ENCODE measurements around the gene MEF2C.
"Not testable (repeated sequence)": the region's sequence is repeated elsewhere in the genome, so short reads cannot be mapped to it uniquely, and the experiment has no call there.

The MEF2C gene

DNA sequence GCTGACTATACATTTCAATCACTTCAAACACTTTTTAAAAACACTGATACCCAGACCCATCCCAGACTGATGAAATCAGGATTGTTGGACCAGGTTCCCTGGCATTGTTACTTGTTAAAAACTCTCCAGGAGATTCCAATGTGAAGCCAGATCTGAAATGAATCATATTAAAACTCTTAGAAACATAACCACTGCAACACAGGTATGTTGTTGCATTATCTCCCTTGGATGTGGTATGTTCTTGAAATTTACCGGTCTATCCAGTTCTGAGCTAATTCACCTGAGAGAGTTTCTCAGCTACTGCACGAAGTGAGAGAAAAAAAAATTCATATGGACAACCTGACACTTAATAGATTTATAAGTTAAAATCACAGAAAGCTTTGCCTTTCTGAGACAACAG, 21.8 kb downstream of the MEF2C start:
- DNase-seq, result no peak

DNA sequence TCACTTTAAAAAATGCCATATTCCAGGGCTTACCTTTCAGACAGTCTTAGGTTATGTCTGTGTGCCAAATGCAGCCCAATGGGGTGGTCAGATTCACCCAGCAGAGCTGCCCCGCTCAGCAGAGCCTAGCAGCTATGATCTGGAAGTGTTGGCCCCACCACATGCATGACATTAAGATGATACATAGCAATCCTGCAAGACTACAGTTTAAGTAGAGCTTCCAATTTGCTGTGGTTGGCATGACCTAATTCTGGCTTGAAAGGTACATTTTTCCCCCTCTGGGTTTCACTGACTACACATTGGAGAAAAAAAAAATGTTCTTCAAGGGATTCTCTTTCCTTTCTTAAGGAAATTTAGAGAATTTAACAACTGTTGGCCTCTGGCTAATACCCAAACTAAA, 22.5 kb downstream of the MEF2C start:
- DNase-seq, result no peak

- DNase-seq, result no peak
Measured at GRCh38 chr5:88858392-88858791, 24.6 kb downstream of the MEF2C start.

- DNase-seq, result not testable (repeated sequence)
Measured at GRCh38 chr5:88856381-88856780, 26.6 kb downstream of the MEF2C start.

- DNase-seq, result no peak
Measured at GRCh38 chr5:88854769-88855168, 28.2 kb downstream of the MEF2C start.

GRCh38 chr5:88847420-88847819, 35.6 kb downstream of the MEF2C start:
- no peak for DNase-seq

DNA sequence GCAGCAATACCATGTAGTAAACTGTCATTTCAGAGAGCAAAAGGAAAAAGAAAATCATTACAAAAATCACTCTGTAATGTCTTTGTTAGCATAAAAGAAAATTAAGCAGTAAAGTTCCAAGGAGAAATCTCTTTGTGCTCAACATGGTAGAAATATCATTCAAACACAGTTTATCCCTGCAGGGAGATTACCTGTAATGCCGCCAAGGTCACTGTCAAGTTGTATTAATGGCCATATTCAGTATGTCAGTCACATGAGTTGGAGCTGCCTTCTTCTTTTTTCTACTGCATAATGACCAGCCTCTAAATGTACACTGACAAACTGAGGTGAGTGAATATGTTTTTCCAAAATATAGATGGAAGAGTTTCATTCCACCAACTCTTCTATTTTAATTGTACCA, 36.5 kb downstream of the MEF2C start:
- DNase-seq, result no peak

- DNase-seq, result no peak
Measured at GRCh38 chr5:88845081-88845697, 37.8 kb downstream of the MEF2C start.

- DNase-seq, result no peak
Measured at GRCh38 chr5:88842784-88843183, 40.2 kb downstream of the MEF2C start.

- DNase-seq, result no peak
Measured at GRCh38 chr5:88841212-88841611, 41.8 kb downstream of the MEF2C start.

DNA sequence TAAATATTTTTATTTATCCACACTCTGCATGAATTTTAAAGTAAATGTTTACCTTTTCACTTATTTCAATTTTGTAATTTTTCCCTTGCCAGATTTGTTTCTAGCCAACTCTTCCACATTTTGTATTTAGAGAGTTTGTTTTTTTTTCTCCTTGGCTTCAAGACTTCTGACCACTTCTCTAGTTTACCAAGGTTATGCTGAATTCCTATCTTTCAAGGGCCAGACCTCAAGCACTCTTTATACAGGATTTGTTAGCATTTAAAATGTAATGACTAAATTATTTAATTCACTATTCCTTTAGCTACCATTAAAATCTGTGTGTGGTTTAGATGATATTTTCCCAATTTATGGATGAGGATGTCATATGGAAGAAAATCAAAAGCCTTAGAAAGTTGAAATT, 42.5 kb downstream of the MEF2C start:
- no peak for DNase-seq

DNA sequence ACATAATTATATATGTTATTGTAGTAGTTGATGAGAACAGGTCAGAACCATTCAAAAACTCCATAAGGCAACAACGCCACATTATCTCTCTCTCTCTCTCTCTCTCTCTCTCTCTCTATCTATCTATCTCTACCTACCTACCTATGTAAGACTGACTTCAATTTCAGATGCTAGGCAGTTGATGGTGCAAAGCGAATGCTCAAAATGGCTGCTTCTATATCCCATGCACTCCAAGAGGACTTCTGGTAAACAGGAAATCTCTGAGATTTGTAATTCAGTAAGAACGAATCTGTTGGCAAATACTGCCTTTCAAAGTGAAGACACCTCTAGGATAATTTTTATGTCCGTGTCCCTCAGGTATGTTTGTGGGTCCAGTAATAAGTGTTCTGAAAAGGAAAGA, 43.7 kb downstream of the MEF2C start:
- DNase-seq, result no peak

DNA sequence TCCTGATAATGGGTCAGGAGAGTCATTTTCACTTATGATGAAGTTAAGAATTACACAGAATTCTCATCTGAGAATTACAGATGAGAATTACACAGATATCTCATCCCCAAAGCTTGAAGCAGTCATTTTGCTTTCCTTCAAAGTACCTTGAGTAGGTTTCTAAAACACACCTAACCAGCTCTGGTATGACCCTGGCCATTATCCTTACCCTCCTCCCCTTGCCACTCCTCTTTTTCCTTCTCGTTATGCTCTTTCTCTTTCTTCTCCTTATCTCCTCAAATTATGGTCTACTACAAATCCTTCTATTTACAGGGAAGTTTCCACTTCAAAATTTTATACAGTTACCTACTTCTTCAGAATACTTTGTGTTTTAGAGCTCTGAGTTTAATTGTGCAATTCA, 44.5 kb downstream of the MEF2C start:
- DNase-seq, result no peak

DNA sequence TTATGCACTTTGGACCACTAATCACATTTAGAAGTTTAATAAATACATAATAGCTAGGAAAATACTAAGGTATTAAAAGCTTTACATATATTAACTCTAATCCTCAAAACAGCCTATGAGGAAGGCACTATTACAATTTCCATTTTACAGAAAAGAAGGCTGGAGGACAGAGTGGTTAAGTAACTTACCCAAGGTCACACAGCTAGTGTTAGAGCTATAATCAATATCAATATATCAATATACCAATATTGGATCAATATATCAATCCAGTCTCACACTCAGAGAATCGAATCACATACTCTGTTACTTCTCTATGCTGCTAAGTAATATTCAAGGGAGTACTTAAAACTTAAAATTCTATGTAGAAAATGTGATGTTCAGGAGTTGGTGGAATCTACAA, 45.2 kb downstream of the MEF2C start:
- no peak for DNase-seq

DNA sequence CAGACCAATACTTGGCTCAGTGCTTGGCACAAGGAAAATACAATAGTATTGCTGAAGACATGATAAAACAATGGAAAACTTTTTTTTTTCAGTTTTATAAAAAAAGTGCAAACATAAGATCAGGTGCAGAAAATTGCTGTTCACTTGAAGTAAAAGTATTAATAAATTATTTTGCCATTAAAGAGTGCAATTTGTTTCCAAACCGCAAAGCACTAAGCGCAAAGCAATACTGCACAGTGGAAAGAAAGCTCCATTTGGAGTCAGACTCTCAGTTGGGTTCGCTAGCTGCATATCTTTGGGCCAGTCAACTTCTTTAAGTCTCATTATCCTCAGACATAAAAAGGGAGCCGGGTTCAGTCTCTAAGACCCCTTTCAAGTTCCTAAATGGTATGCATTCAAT, 45.8 kb downstream of the MEF2C start:
- no peak for DNase-seq

DNA sequence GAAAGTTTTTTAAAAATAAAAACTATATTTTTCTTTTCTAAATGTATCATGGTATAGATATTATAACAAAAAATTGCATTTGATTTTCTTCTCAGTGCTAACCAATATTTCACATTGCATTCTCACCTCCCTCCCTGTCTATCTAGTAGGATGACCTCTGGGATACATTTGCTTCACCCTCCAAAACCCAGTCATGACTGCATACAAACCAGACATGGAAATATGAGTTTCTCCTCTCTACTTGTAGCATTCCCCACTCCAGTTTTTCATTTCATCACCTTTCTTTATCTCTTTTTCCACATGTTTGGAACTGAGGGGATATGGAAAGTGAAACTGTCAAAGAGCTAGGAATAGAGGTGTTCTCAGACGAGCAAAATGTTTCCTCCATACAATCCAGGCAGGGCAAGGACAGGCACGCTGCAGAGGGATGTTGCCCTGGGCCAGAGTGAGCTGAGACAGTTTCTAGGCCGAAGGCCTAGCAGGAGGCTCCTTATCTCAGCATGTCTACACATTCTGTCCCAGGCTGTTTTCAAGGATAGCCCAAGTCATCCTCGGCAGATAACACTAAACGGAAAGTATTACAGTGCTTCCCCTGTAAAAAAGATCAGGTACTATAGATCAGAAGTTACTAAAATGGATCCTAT, 46.7 kb downstream of the MEF2C start:
- no peak for DNase-seq

- DNase-seq, result no peak
Measured at GRCh38 chr5:88834499-88834898, 48.5 kb downstream of the MEF2C start.

GRCh38 chr5:88834131-88834462, 48.9 kb downstream of the MEF2C start:
- DNase-seq, result no peak

DNA sequence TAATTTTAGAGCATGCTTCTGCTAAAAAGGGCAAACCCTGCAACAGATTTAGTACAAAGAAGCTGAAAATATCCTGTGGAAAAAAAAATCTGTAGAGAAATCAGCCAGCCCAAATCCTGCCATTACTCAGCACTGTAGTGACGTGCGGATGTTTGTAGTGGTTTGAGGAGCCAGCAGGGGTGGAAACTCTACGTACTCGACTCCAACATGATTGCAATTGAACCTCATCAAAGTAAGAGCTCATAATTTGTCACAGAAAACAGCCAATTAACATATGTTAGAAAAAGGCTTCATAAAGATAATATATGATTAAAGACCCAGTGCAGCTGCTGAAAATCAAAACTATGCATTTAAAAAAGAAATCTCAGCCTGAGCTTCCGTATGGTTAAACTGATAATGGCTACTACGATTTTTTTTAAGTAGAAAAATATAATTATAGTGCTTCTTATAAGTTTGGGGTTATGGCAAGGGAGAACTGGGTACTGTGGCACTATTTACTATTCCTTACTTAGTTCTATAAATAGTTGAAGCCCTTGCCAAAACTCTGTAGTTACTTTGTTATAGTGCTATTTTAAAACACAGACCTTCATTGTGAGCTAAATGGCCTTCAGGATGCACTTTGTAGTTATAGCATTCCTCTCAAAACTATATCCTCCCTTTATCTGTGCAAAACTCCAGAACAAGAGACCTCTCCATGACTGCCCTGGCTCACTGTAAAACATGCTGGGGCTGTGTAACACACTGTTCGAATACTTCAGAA, 49.4 kb downstream of the MEF2C start:
- peak; percentile 28 for DNase-seq

DNA sequence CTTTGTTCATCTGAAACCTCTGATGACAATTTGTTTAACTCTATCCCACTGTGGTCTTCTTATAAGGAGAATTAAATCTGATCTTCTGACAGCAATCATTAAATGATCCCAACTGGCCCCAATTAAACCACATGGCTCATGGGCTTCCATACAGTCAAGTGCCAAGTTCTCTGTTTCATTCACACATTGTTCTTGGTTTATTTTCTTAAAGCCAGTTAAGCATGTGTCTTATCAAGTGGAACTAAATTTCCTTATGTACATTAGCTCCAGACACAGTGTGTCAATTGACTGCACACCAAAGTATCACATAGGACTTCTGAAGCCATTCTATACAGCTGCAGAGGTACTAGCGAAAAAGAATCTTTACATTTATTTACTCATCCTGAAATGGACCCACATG, 51.2 kb downstream of the MEF2C start:
- no peak for DNase-seq

DNA sequence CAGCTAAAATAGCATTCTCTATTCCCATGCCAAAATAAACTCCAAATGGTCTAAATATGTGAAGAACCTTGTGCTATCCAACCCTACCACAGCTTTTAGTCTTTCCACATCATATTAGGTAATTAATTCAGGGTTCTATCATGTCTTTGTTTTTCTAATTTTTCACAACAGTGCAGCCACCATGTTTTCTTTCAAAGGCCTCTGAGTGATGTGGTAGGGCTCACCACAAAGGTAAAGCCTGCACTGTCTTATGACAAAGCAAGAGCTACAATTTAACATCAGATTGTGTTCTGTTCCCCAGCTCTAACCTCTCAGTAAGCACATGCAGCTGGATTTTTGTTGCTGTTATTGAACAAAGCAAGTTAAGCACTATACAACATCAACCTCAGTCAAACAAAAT, 52.4 kb downstream of the MEF2C start:
- DNase-seq, result no peak

GRCh38 chr5:88829775-88830174, 53.2 kb downstream of the MEF2C start:
- no peak for DNase-seq

DNA sequence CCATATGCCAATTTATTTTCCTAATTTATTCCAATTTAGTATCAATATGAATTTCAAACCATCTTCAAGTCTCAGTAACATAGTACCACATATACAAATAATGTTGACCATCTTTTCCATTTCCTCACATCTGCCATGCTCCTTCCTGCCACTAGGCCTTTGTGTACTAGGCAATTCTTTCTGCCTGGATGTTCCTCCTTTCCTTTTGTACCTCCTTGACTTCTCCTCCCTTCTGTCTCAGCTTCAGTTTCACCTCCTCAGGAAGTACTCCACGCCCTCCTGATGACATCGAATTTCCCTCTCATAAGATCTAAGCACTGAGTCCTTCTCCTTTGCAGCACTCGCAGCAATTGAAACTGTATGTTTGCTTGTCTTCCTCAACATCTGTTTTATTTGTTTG, 53.9 kb downstream of the MEF2C start:
- DNase-seq, result no peak

- no peak for DNase-seq
Measured at GRCh38 chr5:88827997-88828396, 55.0 kb downstream of the MEF2C start.
